COR-L47 (cell line): Measurements from ENCODE around the gene XRRA1.
A peak's percentile ranks its signal among the peaks of the same experiment; 100 is the strongest.

Experiments
- DNase-seq: peaks from one replicate; lab custom pipeline; 2025; lab: John Stamatoyannopoulos, UW

The XRRA1 gene

GRCh38 chr11:74950374-74950969 is 1.6 kb upstream of the XRRA1 start:
- no peak for DNase-seq

GRCh38 chr11:74949753-74950137 is 854 bp upstream of the XRRA1 start:
- DNase-seq: no peak

GRCh38 chr11:74948546-74948897 is 369 bp downstream of the XRRA1 start:
- DNase-seq: no peak

GRCh38 chr11:74942073-74942759 is 6.7 kb downstream of the XRRA1 start:
- DNase-seq: no peak

GRCh38 chr11:74941492-74941891 is 7.4 kb downstream of the XRRA1 start:
- no peak for DNase-seq

- DNase-seq: no peak
These were observed 11.0 kb downstream of the XRRA1 start for GRCh38 chr11:74937696-74938475.

GRCh38 chr11:74936976-74937375 is 11.9 kb downstream of the XRRA1 start:
- no peak for DNase-seq

GRCh38 chr11:74936087-74936486 is 12.8 kb downstream of the XRRA1 start:
- no peak for DNase-seq

GRCh38 chr11:74935285-74935684 is 13.6 kb downstream of the XRRA1 start:
- no peak for DNase-seq

GRCh38 chr11:74933765-74934164 is 15.1 kb downstream of the XRRA1 start:
- DNase-seq: no peak

- DNase-seq: no peak
These were observed 16.1 kb downstream of the XRRA1 start for GRCh38 chr11:74932797-74933196.

GRCh38 chr11:74932169-74932568 is 16.7 kb downstream of the XRRA1 start:
- no peak for DNase-seq

- peak; percentile 86 for DNase-seq
These were observed 19.2 kb downstream of the XRRA1 start for GRCh38 chr11:74929431-74930363.

GRCh38 chr11:74927496-74927895 is 21.4 kb downstream of the XRRA1 start:
- DNase-seq: no peak

- no peak for DNase-seq
These were observed 22.4 kb downstream of the XRRA1 start for GRCh38 chr11:74926304-74927030.

GRCh38 chr11:74925281-74925680 is 23.6 kb downstream of the XRRA1 start:
- no peak for DNase-seq

- no peak for DNase-seq
These were observed 25.8 kb downstream of the XRRA1 start for GRCh38 chr11:74923125-74923524.

- no peak for DNase-seq
These were observed 39.1 kb downstream of the XRRA1 start for GRCh38 chr11:74909812-74910211.

GRCh38 chr11:74909385-74909784 is 39.5 kb downstream of the XRRA1 start:
- no peak for DNase-seq

- DNase-seq: no peak
These were observed 43.6 kb downstream of the XRRA1 start for GRCh38 chr11:74905326-74905725.

- DNase-seq: no peak
These were observed 46.5 kb downstream of the XRRA1 start for GRCh38 chr11:74902342-74902741.

GRCh38 chr11:74896311-74896710 is 52.6 kb downstream of the XRRA1 start:
- no peak for DNase-seq
